HUES6 (cell line): ENCODE results near the gene IGF1R.
A peak's percentile ranks its signal among the peaks of the same experiment; 100 is the strongest.

Experiments used
- H3K27ac ChIP-seq: 2 replicates; pipeline ENCODE4 v1.7.0; 2013; ENCODE audit warnings: low read depth, mild to moderate bottlenecking, low read length, inconsistent platforms
- H3K27me3 ChIP-seq: 2 replicates; pipeline ENCODE4 v1.6.1; 2013; ENCODE audit warnings: low read length; ENCODE audit not compliant: control insufficient read depth, insufficient read depth
- H3K36me3 ChIP-seq: 2 replicates; pipeline ENCODE4 v1.6.1; 2013; ENCODE audit warnings: low read length; ENCODE audit not compliant: control insufficient read depth, insufficient read depth
- H3K4me1 ChIP-seq: 2 replicates; pipeline ENCODE4 v1.6.1; 2013; ENCODE audit warnings: low read length; ENCODE audit not compliant: control insufficient read depth, insufficient read depth
- H3K4me3 ChIP-seq: 2 replicates; pipeline ENCODE4 v1.5.1; 2013; ENCODE audit warnings: low read depth, low read length
- H3K9ac ChIP-seq: one replicate; pipeline ENCODE4 v1.6.1; 2013; ENCODE audit warnings: mild to moderate bottlenecking, low read length
- H3K9me3 ChIP-seq: 2 replicates; pipeline ENCODE4 v1.6.1; 2013; ENCODE audit warnings: low read depth, low read length; ENCODE audit not compliant: control insufficient read depth, insufficient read depth

IGF1R gene

DNA sequence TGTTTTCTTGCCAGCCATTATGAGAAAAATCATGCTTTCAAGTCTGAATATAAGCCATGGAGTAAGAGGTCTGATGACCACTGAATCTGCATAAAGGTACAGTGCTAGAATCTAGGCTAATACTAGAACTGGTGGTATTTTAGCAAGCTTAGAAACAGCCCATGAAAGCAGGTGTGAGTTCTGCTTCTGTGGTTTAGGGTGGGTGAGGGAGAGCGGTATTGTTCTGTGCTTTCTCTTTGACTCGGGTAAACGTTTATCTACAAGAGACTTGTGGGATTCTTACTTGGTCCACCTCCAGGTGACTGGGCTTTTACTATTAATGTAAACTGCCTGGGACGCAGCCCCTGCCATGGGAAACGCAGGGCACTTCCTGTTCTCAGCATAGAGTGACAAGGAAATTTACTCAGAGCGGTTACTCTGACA is 304.1 kb downstream of the IGF1R start:
- Histone ChIP-seq H3K4me1 (no peaks in the 10 kb centered on the region; the same call in 1 of the 2 replicates), H3K9me3 (no peaks in the 10 kb centered on the region), H3K4me3 (no peak overlapping the region), H3K27me3 (no peaks in the 10 kb centered on the region), H3K27ac (no peak overlapping the region), H3K36me3 (peaks cover 88% of the 10 kb centered on the region), H3K9ac (no peak overlapping the region)

DNA sequence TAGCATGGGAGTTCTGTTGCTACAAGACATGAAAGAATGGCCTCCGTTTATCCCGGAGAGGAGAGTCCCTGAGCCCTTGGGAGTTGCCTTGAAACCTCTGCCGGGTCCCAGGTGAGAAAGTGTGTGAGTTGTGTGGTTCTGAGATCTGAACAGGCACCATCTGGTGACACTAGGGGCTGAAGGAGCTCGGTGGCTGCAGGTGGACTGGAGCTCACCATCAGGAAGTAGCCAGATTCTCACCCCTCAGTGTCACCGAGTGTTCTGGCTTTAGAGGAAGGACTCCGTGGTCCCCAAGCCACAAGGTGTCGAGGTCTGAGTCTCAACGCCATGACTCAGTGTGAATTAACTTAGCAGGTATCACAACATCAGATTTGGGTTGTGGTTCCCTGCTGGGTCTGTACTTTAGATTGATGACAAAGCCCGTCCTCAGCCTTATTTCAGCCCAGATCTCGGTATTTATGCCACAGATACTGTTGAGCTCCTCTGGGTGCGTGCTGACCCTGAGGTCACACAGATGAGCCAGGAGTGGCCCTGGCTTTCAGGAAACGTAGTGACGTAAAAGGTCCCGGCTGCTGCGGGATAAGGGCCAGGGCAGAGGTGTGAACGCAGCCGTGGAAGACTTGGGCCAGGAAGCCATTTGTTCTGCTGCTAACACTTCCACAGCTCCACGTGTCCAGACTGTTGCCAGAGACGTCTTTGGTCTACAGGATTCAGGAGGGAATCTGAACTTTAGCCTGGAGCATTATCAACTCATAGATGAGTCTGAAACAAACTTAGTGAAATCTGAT is 304.9 kb downstream of the IGF1R start:
- Histone ChIP-seq H3K36me3 (peaks cover 89% of the 10 kb centered on the region), H3K9me3 (no peaks in the 10 kb centered on the region), H3K27me3 (no peaks in the 10 kb centered on the region), H3K9ac (no peak overlapping the region), H3K4me3 (no peak overlapping the region), H3K4me1 (no peaks in the 10 kb centered on the region; the same call in 1 of the 2 replicates), H3K27ac (0 out of 2 replicates have a peak overlapping the region, but pooled peaks have one; percentile 20)

DNA sequence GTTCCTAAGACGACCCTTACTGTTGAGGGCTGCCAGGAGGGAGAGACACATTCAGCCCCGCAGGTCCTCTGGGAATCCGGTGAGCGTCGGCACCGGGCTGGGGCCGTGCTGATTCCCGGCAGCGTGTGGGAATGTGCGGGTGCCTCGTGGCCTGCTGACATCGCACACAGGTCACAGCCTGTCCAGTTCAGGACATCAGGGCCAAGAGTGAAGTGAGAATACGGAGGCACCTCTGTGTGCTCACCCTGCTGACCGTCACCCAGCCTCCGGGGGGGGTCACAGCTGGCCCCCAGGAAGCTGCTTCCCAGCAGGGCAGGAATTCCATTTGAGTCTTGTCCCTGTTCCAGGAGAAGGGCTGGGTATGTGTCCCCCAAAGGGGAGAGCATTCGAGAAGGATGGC is 305.6 kb downstream of the IGF1R start:
- H3K4me3 ChIP-seq, result no peak overlapping the region
- H3K9me3 ChIP-seq, result no peaks in the 10 kb centered on the region
- 0 out of 2 replicates have a peak overlapping the region, but pooled peaks have one; percentile 20 for H3K27ac ChIP-seq
- no peaks in the 10 kb centered on the region; the same call in 1 of the 2 replicates for H3K4me1 ChIP-seq
- no peaks in the 10 kb centered on the region for H3K27me3 ChIP-seq
- no peak overlapping the region for H3K9ac ChIP-seq
- peaks cover 88% of the 10 kb centered on the region for H3K36me3 ChIP-seq

DNA sequence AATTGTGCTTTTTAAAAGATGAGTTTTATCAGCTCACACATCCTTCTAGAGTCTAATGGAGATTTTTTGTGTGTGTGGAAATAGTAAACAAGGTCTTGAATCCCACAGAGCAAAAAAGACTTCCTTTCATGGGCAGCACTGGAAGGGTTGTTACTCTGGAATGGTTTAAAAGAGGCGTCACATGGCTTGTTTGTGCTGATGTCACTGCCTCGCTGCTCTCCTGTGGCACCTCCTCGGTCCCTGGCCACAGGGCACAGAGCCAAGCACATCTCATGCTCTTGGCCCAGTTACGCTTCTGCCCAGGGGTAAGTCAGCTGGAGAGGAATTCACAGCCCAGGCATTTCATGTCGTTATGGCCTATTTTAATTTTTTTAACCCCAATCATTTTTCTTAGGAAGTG is 306.1 kb downstream of the IGF1R start:
- H3K4me1 ChIP-seq, result no peaks in the 10 kb centered on the region; the same call in 1 of the 2 replicates
- H3K9me3 ChIP-seq, result no peaks in the 10 kb centered on the region
- H3K36me3 ChIP-seq, result peaks cover 88% of the 10 kb centered on the region
- H3K4me3 ChIP-seq, result no peak overlapping the region
- no peaks in the 10 kb centered on the region for H3K27me3 ChIP-seq
- no peak overlapping the region for H3K27ac ChIP-seq
- no peak overlapping the region for H3K9ac ChIP-seq

DNA sequence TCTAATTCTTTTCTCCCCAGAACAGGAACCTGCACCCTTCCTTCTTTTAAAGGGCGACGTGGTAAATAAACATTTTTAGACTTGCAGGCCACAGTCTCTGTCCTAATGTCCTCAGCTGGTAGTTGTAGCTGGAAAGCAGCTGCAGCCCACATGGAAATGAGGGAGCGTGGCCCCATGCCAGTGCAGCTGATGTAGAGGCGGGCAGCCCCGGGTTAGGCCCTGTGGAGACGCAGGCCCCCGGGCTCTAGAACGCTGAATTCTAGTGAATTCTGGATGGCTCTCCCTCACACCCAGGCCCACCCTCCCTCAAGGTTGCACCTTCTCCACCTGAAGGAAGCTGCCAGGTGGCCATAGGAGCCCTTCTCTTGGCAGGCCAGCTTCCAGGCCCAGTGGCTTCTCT is 307.0 kb downstream of the IGF1R start:
- no peak overlapping the region for H3K4me3 ChIP-seq
- peaks cover 87% of the 10 kb centered on the region for H3K36me3 ChIP-seq
- H3K9ac ChIP-seq, result no peak overlapping the region
- H3K9me3 ChIP-seq, result no peaks in the 10 kb centered on the region
- no peak overlapping the region for H3K27ac ChIP-seq
- no peaks in the 10 kb centered on the region for H3K27me3 ChIP-seq
- H3K4me1 ChIP-seq, result no peaks in the 10 kb centered on the region; the same call in 1 of the 2 replicates

DNA sequence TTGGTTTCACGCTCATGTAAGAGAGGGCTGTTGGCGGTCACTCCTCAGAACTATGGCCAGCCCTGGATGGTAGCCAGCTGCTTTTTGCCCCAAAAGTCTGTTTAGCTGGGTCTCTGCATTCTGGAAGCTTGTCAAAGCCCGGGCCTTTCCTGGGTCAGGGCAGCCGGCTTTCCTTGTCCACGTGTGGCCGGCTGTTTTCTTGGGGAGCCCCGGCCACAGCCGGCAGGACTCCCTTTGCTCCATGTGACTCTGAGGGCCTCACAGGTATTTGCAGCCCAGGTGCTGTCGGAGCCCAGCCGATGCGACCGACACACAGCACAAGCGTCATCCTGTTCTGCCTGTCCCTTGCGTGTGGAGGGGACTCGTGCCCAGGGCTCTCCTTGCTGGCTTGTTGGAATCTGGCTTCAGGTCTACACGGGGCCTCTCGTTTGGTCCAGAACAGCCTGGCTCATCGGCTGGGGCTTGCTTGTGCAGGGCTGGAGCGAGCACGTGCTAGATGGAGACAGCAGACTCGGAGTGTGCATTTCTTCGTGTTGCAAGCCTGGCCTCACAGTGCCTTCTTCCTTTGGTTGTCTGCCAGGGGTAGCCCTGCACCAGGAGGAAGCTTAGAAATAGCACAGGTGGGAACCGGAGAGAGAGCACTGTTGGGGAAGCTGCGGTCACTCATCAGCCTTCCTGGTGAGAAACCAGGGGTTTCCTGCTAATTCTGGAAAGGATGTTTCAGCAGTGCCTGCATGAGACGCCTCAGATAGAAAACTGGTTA is 307.8 kb downstream of the IGF1R start:
- no peak overlapping the region for H3K27ac ChIP-seq
- H3K36me3 ChIP-seq, result peaks cover 87% of the 10 kb centered on the region
- H3K4me1 ChIP-seq, result no peaks in the 10 kb centered on the region; the same call in 1 of the 2 replicates
- no peaks in the 10 kb centered on the region for H3K9me3 ChIP-seq
- H3K9ac ChIP-seq, result no peak overlapping the region
- no peaks in the 10 kb centered on the region for H3K27me3 ChIP-seq
- H3K4me3 ChIP-seq, result no peak overlapping the region

DNA sequence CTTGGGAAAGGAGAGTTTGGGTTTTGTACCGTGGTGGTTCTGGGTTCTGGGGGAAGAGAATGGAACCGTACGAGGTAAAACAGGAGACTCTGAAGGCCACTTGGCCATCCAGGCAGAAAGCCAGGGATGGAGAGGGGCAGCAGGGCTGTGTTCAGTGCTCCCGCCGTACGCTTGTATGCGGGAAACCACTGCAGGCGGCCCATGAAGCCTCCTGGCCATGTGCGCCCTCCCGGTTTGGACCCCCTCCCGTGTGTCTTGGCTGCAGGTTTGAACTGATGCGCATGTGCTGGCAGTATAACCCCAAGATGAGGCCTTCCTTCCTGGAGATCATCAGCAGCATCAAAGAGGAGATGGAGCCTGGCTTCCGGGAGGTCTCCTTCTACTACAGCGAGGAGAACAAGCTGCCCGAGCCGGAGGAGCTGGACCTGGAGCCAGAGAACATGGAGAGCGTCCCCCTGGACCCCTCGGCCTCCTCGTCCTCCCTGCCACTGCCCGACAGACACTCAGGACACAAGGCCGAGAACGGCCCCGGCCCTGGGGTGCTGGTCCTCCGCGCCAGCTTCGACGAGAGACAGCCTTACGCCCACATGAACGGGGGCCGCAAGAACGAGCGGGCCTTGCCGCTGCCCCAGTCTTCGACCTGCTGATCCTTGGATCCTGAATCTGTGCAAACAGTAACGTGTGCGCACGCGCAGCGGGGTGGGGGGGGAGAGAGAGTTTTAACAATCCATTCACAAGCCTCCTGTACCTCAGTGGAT is 308.6 kb downstream of the IGF1R start:
- no peaks in the 10 kb centered on the region; the same call in 1 of the 2 replicates for H3K4me1 ChIP-seq
- H3K27me3 ChIP-seq, result no peaks in the 10 kb centered on the region
- H3K9ac ChIP-seq, result no peak overlapping the region
- H3K9me3 ChIP-seq, result peaks cover 7% of the 10 kb centered on the region; the same call in 1 of the 2 replicates
- H3K27ac ChIP-seq, result no peak overlapping the region
- peaks cover 87% of the 10 kb centered on the region for H3K36me3 ChIP-seq
- no peak overlapping the region for H3K4me3 ChIP-seq

DNA sequence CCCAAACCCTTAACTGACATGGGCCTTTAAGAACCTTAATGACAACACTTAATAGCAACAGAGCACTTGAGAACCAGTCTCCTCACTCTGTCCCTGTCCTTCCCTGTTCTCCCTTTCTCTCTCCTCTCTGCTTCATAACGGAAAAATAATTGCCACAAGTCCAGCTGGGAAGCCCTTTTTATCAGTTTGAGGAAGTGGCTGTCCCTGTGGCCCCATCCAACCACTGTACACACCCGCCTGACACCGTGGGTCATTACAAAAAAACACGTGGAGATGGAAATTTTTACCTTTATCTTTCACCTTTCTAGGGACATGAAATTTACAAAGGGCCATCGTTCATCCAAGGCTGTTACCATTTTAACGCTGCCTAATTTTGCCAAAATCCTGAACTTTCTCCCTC is 309.3 kb downstream of the IGF1R start:
- Histone ChIP-seq H3K4me1 (no peaks in the 10 kb centered on the region; the same call in 1 of the 2 replicates), H3K4me3 (no peak overlapping the region), H3K36me3 (peaks cover 87% of the 10 kb centered on the region), H3K27me3 (no peaks in the 10 kb centered on the region), H3K27ac (no peak overlapping the region), H3K9me3 (peaks cover 7% of the 10 kb centered on the region; the same call in 1 of the 2 replicates), H3K9ac (no peak overlapping the region)

DNA sequence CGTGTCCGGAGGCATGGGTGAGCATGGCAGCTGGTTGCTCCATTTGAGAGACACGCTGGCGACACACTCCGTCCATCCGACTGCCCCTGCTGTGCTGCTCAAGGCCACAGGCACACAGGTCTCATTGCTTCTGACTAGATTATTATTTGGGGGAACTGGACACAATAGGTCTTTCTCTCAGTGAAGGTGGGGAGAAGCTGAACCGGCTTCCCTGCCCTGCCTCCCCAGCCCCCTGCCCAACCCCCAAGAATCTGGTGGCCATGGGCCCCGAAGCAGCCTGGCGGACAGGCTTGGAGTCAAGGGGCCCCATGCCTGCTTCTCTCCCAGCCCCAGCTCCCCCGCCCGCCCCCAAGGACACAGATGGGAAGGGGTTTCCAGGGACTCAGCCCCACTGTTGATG is 309.7 kb downstream of the IGF1R start:
- peaks cover 7% of the 10 kb centered on the region; the same call in 1 of the 2 replicates for H3K9me3 ChIP-seq
- H3K4me3 ChIP-seq, result no peak overlapping the region
- no peak overlapping the region for H3K27ac ChIP-seq
- no peak overlapping the region for H3K9ac ChIP-seq
- H3K36me3 ChIP-seq, result peaks cover 85% of the 10 kb centered on the region
- no peaks in the 10 kb centered on the region; the same call in 1 of the 2 replicates for H3K4me1 ChIP-seq
- H3K27me3 ChIP-seq, result no peaks in the 10 kb centered on the region

DNA sequence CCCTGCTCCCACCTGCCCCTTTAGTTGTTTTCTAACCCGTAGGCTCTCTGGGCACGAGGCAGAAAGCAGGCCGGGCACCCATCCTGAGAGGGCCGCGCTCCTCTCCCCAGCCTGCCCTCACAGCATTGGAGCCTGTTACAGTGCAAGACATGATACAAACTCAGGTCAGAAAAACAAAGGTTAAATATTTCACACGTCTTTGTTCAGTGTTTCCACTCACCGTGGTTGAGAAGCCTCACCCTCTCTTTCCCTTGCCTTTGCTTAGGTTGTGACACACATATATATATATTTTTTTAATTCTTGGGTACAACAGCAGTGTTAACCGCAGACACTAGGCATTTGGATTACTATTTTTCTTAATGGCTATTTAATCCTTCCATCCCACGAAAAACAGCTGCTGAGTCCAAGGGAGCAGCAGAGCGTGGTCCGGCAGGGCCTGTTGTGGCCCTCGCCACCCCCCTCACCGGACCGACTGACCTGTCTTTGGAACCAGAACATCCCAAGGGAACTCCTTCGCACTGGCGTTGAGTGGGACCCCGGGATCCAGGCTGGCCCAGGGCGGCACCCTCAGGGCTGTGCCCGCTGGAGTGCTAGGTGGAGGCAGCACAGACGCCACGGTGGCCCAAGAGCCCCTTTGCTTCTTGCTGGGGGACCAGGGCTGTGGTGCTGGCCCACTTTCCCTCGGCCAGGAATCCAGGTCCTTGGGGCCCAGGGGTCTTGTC is 310.7 kb downstream of the IGF1R start:
- Histone ChIP-seq H3K4me3 (no peak overlapping the region), H3K27ac (no peak overlapping the region), H3K36me3 (peaks cover 81% of the 10 kb centered on the region)

More for the DNA sequence above, 310.7 kb downstream of the IGF1R start:
- Histone ChIP-seq H3K27me3 (no peaks in the 10 kb centered on the region), H3K9ac (no peak overlapping the region), H3K4me1 (no peaks in the 10 kb centered on the region), H3K9me3 (peaks cover 7% of the 10 kb centered on the region; the same call in 1 of the 2 replicates)
